ENCODE measurements around the gene LILRB1.

LILRB1 gene

DNA sequence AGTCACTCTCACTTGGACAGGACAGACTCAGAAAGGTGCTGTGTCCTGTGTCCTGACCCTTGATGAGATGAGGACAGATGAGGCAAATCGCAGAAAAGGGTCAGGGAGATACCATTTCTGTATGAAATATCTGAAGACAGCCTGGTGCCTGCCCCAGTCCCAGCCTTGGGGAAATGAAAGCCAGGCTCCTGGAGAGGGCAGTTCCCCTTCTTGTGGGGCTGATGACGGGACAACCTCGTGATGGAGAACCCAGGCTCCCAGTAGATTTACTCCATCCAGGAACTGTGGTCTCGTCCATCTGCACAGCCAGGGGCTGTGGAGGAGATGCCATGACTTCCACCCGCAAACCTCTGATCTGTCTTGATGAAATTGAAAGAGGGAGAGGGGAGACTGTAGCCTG lies 13.8 kb downstream of the LILRB1 start:
- DNase-seq (ENCODE audit: low read depth, low spot score), result no peak
- CTCF ChIA-PET, result no interaction called here
- POLR2A ChIA-PET, result no interaction called here

DNA sequence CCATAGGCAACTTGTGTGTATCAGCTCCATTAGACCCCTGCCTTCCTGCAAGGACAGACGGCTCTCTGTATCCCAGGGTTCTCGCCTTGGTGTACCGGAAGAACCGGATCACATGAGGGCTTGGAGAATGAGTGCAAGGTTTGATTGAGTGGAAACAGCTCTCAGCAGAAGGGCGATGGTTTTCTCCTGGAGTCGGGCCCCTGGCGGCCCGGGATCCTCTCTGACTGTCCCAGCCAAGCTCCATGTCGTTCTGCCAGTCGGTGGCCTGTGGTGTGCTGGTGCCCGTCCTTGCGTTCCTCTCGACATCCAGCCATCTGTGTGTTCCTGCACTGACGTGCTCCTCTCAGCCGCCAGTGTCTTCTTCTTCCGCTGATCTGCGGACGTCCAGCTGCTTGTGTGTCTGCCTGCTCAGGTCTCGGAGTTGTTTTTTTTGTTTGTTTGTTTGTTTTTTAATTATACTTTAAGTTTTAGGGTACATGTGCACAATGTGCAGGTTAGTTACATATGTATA lies 16.1 kb downstream of the LILRB1 start:
- no peak overlapping the region for H3K4me3 ChIP-seq (ENCODE audit: low read depth, low read length)
- TF ChIP-seq, protein P1, sequence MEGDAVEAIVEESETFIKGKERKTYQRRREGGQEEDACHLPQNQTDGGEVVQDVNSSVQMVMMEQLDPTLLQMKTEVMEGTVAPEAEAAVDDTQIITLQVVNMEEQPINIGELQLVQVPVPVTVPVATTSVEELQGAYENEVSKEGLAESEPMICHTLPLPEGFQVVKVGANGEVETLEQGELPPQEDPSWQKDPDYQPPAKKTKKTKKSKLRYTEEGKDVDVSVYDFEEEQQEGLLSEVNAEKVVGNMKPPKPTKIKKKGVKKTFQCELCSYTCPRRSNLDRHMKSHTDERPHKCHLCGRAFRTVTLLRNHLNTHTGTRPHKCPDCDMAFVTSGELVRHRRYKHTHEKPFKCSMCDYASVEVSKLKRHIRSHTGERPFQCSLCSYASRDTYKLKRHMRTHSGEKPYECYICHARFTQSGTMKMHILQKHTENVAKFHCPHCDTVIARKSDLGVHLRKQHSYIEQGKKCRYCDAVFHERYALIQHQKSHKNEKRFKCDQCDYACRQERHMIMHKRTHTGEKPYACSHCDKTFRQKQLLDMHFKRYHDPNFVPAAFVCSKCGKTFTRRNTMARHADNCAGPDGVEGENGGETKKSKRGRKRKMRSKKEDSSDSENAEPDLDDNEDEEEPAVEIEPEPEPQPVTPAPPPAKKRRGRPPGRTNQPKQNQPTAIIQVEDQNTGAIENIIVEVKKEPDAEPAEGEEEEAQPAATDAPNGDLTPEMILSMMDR (IDR thresholded peaks at IDR 0.05; ENCODE audit: insufficient read depth, low read length, missing control alignments), result no peak
- no peak for DNase-seq (ENCODE audit: low read depth, low spot score)
- ChIA-PET CTCF (no interaction called here), POLR2A (no interaction called here)

More for the DNA sequence above, 13.8 kb downstream of the LILRB1 start:
- TF ChIP-seq, protein P1 (IDR thresholded peaks at IDR 0.05; ENCODE audit: insufficient read depth, low read length, missing control alignments), result no peak
- H3K4me3 ChIP-seq (ENCODE audit: low read depth, low read length), result no peak overlapping the region

DNA sequence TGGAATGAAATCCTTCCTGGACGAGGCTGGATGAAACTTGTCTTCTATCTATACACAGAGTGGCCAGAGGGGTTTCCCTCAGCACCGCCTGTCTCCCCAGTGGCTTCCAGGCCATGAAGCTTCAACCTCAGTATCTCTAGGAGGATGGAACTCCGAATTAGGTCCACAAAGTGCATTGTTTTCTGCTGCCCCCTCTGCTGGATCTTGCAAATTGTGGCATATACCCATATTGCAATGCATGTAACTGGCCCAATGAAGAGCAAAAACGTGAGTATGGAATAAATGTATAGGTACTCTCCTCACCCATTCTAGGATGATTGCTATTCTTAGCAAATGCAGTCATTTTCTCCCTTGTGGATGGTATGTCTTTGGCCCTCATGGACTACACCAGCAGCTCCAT lies 17.8 kb downstream of the LILRB1 start:
- H3K4me3 ChIP-seq (ENCODE audit: low read depth, low read length), result no peak overlapping the region
- POLR2A ChIA-PET, result no interaction called here
- TF ChIP-seq, protein P1 (IDR thresholded peaks at IDR 0.05; ENCODE audit: insufficient read depth, low read length, missing control alignments), result no peak
- no peak for DNase-seq (ENCODE audit: low read depth, low spot score)
- CTCF ChIA-PET, result no interaction called here

DNA sequence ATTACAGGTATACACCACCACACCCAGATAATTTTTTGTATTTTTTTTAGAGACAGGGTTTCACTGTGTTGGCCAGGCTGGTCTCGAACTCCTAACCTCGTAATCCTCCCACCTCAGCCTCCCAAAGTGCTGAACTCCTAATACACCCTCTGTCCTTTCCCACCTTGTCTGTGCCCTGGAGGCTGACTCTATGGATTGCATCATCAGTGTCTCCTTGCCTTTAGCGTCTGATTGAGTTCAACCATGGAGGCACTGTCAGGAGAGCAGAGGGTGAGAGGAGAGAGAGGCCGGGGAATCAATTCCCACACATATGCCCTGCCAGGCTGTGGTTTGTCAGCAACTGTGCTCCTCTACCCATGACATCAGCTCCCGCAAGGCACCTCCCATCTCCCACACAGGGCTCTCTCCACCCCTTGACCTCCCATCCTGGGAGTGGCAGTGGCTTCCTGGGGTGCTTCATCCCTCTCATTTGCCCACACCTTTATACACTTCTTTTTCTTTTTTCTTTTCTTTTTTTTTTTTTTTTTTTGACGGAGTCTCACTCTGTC lies 19.9 kb downstream of the LILRB1 start:
- DNase-seq (ENCODE audit: low read depth, low spot score), result no peak
- ChIA-PET CTCF (no interaction called here), POLR2A (no interaction called here)

DNA sequence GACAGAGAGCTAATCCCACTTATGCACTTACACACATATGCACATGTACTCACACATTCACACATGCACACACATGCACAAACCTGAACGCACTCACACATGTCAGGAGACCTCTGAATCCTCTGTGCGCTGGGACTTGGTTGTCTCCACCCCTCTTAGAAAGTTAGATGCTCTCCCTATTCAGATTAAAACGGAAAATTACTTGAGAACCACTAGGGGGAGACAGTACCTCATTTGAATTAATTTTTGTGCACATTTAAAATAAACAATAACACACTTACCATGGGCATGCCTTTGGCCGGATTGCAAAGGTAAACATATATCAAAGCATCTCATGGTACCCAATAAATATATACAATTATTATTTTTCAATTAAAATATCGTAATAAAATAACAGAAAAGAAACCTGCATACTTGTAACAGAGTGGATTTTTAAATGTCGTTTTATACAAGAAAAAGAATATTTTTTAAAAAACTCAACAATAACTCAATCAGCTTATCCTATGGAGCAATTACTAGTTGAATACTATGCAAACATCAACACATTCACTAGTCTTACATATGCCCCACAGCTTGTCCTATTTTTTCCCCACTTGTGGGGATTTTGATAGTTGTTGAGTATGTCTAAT lies 23.0 kb downstream of the LILRB1 start:
- no peak for DNase-seq (ENCODE audit: low read depth, low spot score)
- TF ChIP-seq, protein P1 (IDR thresholded peaks at IDR 0.05; ENCODE audit: insufficient read depth, low read length, missing control alignments), result peak; percentile 10
- H3K4me3 ChIP-seq (ENCODE audit: low read depth, low read length), result no peak overlapping the region
- POLR2A ChIA-PET, result no interaction called here
- CTCF ChIA-PET, result no interaction called here

More for the DNA sequence above, 19.9 kb downstream of the LILRB1 start:
- no peak overlapping the region for H3K4me3 ChIP-seq (ENCODE audit: low read depth, low read length)
- TF ChIP-seq, protein P1 (IDR thresholded peaks at IDR 0.05; ENCODE audit: insufficient read depth, low read length, missing control alignments), result no peak

DNA sequence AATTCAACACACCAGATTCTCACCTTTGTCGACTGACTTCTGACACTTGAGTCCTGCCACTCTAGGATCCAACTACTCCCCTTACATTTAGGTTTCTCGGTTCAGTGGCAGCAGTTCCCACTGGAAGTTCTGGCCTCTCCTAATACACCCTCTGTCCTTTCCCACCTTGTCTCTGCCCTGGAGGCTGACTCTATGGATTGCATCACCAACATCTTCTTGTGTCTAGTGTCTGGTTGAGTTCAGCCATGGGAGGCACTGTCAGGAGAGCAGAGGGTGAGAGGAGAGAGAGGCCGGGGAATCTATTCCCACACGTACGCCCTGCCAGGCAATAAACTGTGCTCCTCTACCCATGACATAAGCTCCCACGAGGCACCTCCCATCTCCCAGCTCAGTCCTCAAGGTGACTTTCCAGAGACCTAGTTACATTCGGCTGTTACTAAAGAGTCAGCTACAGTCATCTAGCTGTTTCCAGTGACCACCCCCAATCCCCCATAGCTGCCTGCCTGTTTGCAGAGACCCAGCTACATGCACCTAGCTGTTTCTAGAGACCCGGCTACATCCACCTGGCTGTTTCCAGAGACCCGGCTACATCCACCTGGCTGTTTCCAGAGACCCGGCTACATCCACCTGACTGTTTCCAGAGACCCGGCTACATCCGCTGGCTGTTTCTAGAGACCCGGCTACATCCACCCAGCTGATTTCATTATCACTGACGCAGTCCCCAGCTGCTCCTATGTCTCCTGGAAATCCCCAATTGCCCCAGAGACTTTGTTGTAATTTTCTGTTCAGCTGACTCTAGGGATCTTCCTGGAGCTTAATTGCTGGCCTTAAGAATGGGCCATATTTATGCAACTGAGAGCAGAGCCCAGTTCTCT lies 24.4 kb downstream of the LILRB1 start:
- DNase-seq (ENCODE audit: low read depth, low spot score), result no peak
- no peak overlapping the region for H3K4me3 ChIP-seq (ENCODE audit: low read depth, low read length)
- TF ChIP-seq, protein P1 (IDR thresholded peaks at IDR 0.05; ENCODE audit: insufficient read depth, low read length, missing control alignments), result no peak
- CTCF ChIA-PET, result no interaction called here
- POLR2A ChIA-PET, result no interaction called here

Data from AG04449 (cell line).